NCI-H526 (cell line): ENCODE data around the gene GJB5.
A peak's percentile ranks its signal among the peaks of the same experiment; 100 is the strongest.

Experiments used
- DNase-seq, 2 experiments: peaks; one replicate each; lab custom pipeline; 2025; lab: John Stamatoyannopoulos, UW

GJB5 gene

DNA sequence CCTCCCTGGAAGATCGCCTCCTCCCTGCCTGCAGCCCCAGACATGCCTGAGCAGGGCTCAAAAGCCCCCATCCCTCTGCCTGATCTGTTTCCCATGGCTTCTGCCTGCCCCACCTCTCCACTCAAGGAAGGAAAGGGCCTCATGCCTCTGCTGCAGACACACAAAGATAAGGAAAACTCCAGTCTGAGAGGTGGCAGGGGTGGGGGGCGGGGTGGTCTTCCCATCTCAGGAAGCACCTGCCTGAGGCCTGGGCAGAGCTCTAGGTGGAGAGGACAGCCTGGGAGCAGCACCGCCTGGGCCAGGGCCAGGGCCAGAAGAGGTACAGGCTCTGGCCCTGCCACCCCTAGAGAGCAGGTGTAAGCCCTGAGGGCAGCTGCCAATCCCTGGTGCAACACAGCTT, 22.1 kb downstream of the GJB5 start:
- DNase-seq = no peak

DNA sequence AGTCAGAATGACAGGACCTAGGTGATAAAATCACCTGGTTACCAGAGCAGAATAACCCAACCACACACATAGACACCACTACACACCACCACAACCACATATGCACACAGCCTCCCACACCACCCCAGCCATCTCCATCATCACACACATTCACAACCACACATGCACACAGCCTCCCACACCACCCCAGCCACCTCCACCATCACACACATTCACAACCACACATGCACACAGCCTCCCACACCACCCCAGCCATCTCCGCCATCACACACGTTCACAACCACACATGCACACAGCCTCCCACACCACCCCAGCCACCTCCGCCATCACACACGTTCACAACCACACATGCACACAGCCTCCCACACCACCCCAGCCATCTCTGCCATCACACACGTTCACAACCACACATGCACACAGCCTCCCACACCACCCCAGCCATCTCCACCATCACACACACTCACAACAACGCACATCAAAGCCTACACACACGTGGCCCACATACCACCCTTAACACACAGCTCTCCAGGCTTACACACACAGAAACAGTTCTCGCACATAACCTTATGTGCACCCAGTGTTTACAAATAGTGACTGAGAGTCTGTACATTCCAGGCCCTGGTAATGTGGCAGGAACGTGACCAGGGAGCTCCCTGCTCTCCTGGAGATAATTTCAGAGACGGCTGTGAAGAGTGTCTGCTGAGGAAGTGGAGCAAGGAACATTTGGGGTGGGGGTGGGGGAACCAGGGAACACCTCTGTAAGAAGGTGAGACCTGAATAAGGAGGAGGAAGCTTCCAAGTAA, 22.9 kb downstream of the GJB5 start:
- DNase-seq = no peak

DNA sequence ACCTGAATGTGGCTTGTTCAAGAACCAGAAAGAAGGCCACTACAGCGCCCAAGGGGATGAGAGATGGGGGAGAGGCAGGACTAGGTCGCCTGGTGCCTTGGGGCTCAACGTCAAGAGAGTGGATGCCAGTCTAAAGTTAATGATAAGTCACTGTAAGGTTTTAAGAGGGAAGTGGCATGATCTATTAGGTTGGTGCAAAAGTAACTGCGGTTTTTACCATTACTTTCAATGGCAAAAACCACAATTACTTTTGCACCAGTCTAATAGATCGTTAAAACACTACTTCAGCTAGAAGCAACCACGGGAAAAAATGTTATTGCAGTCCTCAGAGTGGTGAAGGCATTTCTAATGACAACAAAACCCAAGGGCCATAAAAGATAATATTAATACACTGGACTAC, 23.5 kb downstream of the GJB5 start:
- no peak for DNase-seq

DNA sequence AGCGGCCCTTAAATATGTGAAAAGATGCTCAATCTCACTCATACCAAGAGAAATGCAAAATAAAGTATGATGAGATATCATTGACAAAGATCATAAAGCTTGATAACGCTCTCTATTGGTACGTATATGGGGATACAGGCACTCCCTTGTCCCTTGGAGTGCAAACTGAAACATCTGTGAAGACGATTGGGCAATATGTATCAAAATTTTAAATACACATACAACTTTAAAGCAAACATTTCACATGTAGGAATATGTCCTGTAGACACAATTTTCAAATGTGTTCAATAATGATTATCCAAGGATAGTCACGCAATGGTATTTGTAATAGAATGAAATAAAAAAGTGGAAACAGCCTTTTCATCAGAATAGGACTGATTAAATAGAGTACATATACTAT, 24.2 kb downstream of the GJB5 start:
- DNase-seq = no peak

DNA sequence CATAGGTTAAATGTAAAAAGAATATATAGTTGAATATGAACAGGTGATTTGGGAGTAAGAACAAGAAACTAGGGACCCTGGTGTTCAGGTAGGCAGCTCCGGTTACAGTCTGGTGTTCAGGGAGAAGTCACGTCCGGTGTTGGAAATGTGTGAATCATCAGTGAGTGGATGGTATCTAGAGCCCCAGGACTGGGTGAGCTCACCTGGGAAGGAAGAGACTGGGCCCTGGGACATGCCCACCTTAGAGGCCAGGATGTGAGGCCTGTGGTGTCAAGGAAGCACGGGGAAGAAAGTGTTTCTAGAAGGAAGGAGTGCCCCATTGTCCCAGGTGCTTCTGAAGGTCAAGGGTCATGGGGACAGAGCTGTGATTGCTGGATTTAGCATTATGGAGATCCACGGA, 24.7 kb downstream of the GJB5 start:
- no peak for DNase-seq

DNA sequence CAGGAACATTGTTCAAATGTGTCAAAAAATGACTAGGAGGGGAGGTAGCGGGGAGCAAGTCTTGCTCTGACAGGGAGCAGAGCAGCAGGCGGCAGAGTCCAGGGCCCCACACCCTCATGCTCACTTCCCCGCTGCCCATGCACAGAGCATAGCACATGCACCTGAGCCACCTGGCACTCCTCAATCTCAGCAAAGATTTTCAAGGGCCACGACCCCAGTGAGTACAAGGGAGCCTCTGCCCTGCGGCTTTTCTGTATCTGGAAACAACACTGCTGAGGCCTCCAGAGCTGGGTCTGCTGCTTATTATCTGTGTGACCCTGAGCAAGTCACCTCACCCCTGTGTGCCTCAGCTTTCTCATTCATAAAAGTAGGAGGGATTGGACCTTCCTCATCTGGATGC, 25.1 kb downstream of the GJB5 start:
- no peak for DNase-seq

DNA sequence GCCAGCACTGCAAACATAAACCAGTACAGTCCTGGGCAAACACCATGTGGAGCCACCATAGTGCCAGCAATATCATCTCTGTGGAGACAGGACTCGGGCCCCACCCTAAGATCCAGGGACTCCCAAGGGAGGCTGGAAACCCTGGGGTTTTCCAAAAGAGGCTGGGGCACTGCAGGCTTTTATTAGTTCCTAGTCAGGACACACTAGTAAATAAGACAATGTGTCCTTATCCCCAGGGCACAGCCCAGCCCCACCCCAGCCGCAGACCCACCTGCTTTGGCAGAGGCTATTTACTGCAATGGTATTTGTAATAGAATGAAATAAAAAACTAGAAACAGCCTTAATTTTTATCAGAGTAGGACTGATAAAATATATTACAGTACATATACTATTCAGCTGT, 25.7 kb downstream of the GJB5 start:
- no peak for DNase-seq

DNA sequence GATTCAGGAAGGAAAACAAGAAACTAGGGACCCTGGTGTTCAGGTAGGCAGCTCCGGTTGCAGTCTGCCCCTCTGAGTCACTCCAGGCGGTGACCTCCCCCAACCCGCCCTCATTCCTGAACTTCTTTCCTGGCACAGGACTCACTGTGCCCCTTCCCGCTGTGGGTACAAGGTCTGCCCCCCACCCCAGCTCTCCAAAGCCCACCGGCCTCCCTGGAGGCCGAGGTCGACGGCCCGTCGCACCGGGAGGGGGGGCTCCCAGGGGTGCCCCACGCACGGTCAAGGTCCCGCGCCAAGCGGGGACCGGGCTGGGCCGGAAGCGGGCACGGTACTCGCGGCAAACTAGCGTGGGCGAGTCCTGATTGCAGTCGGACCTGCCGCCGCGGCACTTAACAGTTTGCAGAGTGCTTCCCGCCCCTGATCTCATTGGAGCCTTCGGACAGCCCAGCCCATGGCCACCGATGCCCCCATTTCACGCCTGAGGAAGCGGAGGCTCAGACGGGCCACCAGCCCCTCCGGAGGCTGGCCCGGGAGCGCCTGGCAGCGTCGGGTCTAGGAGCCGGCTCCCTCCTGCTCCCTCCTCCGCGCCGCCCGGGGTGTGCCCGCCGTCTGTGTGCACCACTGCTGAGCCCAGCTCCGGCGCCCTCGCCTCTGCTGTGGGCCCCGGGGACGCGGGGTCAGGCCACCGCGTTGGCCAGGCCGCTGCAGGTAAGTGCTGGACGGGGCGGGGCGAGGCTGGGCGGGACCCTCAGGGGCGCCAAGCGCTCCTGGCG, 26.4 kb downstream of the GJB5 start, which contains the start of gene GJB3:
Gene GJB3, plus strand, starts transcription at position 144 of the 773 bp plus-strand sequence. CDS start 3,549 bp downstream, outside the sequence.
- DNase-seq = peak in 1 of 2 experiments; percentile 23

DNA sequence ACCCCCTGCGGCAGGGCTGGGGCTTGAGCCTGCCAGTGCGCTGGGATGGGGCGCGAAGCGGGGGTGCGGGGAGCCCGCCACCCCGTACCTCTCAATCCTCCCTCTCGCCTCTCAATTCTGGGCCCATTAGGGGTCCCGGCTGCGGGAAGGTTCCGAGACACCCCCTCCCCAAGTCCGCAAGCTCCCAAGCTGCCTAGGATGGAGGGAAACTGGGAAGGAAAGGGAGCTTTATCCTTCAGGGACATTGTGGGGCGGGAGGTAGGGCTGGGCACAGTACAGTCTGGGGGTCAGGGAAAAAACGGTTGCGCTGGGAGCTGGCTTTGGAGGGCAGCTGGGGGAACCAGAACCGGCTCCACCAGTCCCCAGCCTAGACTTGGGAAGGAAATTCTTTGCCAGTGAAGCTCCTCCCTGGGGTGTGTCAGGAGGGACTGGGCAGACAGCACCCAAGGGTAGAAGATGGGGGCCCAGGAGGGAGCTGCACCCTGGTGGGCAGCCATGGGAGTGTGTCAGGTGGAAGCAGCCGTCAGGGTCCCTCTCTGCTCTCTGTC, 27.1 kb downstream of the GJB5 start:
- peak in 1 of 2 experiments; percentile 18 for DNase-seq

DNA sequence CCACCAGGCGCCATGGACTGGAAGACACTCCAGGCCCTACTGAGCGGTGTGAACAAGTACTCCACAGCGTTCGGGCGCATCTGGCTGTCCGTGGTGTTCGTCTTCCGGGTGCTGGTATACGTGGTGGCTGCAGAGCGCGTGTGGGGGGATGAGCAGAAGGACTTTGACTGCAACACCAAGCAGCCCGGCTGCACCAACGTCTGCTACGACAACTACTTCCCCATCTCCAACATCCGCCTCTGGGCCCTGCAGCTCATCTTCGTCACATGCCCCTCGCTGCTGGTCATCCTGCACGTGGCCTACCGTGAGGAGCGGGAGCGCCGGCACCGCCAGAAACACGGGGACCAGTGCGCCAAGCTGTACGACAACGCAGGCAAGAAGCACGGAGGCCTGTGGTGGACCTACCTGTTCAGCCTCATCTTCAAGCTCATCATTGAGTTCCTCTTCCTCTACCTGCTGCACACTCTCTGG, 29.9 kb downstream of the GJB5 start:
- DNase-seq = no peak

DNA sequence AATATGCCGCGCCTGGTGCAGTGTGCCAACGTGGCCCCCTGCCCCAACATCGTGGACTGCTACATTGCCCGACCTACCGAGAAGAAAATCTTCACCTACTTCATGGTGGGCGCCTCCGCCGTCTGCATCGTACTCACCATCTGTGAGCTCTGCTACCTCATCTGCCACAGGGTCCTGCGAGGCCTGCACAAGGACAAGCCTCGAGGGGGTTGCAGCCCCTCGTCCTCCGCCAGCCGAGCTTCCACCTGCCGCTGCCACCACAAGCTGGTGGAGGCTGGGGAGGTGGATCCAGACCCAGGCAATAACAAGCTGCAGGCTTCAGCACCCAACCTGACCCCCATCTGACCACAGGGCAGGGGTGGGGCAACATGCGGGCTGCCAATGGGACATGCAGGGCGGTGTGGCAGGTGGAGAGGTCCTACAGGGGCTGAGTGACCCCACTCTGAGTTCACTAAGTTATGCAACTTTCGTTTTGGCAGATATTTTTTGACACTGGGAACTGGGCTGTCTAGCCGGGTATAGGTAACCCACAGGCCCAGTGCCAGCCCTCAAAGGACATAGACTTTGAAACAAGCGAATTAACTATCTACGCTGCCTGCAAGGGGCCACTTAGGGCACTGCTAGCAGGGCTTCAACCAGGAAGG, 30.5 kb downstream of the GJB5 start:
- DNase-seq = no peak

DNA sequence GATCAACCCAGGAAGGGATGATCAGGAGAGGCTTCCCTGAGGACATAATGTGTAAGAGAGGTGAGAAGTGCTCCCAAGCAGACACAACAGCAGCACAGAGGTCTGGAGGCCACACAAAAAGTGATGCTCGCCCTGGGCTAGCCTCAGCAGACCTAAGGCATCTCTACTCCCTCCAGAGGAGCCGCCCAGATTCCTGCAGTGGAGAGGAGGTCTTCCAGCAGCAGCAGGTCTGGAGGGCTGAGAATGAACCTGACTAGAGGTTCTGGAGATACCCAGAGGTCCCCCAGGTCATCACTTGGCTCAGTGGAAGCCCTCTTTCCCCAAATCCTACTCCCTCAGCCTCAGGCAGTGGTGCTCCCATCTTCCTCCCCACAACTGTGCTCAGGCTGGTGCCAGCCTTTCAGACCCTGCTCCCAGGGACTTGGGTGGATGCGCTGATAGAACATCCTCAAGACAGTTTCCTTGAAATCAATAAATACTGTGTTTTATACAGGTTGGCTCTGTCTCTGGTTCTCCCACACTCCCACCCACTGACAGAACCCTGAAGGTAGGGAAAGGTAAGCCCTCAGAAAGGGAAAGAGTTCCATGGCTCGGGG, 31.1 kb downstream of the GJB5 start:
- no peak for DNase-seq

DNA sequence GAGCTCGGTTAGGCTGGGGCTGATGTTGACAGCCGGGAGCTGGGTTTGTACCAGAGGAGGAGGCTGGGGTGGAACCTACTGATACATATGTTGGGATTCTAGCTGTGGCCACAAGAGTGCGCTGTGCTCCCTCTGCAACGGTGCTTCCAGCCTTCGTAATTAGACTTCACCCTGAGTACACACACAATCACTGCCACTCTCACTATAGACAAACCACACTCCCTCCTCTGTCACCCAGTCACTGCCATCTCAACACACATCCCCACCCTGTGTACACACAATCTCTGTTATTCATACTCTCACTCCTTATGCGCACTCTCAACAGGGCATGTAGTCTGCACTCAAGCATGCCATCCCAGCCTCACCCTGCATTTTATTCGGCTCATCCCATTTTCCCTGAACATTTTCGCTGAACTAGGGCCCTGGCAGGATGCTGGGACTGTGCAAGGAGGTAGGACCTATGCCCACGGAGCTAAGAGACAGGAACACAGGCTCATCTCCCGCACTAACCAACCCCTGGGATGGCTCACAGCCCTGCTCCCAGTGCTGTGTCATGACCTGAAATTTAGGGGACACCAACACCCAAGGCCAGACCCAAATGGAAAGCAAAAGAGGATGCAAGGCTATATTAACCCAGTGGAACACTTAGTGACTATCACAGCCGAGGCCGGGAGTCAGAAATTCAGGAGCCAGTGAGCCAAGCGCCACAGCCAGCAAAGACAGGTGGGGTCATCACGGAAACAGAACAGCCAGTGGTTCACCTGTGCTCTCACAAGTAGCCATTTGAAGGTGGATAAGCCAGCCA, 31.9 kb downstream of the GJB5 start:
- peak; percentile 32 to 83 for DNase-seq

DNA sequence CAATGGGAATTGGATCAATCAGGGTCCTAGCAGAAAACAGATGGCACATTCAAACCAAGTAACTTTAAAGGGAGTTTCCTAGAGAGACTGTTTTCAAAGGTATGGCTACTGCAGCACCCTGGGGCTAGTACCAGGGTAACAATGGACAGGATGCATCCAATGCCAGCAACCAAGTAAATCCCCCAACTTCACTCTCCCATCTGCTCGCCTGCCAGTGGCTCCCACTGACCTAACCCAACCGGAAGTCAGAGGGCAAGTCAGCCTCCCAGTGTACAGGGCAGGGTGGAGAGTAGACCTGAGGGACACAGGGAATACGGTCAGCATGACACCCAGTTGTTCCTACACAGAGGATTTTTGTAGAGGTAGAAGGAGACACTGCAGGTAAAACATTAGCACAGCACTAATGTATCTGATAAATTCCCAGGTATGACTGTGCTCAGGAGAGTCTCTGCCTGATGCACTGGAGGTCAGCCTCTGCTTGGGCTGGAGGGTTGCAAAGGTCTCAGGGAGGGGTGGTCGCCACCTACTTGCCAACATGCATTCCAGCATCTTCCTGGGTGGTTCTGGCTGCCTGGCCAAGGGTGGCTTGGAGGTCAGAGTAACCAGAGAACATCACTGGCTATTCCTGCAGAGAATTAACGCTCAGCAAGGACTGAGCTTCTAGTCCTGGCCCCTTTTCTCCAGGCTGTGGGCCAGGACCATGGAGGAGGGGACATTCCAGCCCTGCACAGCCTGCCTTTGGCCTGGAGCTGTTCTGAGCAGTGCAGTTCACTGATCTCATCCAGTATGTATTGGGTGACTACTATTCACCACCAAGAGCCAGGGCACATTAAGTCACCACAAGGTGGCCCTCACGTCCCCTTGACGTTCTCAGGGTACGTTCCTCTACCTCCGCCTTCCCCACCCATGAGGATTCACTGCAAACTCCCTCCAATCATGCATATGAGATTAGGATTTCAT, 32.9 kb downstream of the GJB5 start:
- peak; percentile 11 to 53 for DNase-seq

DNA sequence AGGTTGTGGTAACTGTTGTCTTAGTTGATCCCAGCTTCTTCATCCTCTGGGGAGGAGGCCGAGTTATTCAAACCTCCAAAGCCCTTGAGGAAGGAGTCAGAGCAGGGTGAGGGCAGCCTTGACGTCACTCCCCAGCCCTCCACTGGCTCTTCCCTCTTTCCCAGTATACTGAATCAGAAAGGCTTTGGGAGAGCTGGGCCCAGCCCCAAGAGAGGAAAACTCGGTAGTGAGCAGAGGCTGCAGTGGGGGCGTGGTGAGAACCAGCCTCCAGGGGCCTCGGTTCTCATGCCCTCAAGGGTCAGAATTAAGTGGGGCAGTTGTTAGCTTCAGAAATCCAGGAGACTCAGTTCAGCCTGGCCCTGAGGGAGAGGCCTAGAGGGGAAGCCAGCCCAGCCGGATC, 36.1 kb downstream of the GJB5 start:
- no peak for DNase-seq

DNA sequence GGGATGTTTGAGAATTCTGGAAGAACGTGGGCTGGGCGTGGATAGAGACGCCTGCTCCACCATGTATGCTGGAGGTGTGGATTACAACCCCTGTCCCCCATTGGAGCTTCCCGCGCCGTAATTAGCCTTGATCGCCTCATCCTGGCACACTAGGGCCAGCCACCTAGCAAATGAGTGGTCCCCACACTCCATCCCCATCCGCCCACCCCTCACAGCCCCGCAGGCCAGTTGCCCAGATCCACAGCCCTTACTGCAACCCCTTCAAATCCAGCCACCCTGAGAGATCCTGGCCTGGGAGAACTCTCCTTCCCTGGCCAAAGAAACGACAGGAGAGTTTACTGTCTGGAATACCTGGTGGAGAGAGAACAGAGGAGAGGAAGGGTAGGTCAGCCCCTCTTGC, 37.6 kb downstream of the GJB5 start:
- DNase-seq = no peak

DNA sequence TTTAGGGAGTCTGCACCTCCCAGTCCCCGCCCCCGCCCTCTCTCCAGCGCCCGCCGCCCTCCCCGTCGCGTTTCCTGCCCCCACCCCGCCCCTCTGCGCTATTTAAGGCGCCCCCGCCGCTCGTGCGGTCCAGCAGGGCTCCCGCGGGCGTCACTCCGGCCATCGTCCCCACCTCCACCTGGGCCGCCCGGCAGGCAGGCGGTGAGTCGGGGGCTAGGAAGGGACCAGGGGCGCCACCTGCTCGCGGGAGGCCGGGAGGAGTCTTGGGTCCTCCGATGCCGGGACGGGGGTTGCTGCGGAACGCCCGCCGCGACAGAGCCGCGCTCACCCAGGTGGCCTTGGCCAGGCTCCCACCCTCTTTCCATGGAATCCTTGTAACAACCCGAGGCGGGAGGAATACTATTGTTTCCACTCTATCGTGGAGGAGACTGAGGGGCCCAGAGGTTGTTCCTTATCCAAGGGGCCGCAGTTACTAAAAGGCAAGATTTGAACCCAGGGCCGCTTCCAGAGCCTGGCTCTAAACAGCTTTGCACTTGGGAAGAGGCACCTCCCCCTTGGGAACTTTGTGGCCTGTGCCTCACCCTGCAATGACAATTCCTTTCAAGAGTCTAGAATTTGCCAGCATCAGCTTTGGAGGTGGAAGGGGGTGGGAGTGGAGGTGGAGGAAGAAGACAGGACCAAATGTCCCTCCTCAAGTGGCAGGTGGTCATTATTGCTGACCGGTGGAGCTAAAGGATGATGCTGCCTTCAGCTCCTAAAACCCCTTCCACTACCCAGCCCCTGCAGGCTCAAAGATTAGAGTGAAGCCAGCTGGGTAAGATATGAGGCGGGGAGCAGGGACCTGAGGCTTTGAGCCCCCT, 38.3 kb downstream of the GJB5 start, which contains the start of gene GJA4:
Gene GJA4, plus strand, starts transcription at position 132 of the 860 bp plus-strand sequence. CDS start 1,215 bp downstream, outside the sequence.
- peak in 1 of 2 experiments; percentile 10 for DNase-seq

DNA sequence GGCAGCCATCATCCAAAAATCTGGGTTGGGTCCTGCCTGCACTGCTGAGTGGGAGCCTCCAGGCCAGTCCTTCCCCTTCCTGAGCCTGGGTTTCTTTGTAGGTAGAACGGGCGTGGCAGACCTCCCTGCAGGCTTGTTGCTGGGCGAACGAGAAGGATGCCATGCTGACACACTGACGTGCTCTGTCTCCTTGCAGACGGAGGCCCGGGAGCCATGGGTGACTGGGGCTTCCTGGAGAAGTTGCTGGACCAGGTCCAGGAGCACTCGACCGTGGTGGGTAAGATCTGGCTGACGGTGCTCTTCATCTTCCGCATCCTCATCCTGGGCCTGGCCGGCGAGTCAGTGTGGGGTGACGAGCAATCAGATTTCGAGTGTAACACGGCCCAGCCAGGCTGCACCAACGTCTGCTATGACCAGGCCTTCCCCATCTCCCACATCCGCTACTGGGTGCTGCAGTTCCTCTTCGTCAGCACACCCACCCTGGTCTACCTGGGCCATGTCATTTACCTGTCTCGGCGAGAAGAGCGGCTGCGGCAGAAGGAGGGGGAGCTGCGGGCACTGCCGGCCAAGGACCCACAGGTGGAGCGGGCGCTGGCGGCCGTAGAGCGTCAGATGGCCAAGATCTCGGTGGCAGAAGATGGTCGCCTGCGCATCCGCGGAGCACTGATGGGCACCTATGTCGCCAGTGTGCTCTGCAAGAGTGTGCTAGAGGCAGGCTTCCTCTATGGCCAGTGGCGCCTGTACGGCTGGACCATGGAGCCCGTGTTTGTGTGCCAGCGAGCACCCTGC, 39.3 kb downstream of the GJB5 start:
- no peak for DNase-seq
